PC-9 (cell line): ENCODE measurements around the gene VIPR1.

Experiments
- EZH2 ChIP-seq: fragments of 200-600 bp; sonication (generic); IDR thresholded peaks from 2 replicates; pipeline ENCODE4 v1.8.0; 2017; ENCODE audit warnings: antibody characterized with exemption, low read depth
- TF ChIP-seq, protein P1 (sequence below): fragments of 200-600 bp; sonication (generic); conservative IDR thresholded peaks from 2 replicates; pipeline ENCODE4 v1.6.1; 2017; ENCODE audit warnings: mixed run types, antibody characterized with exemption, mild to moderate bottlenecking, moderate library complexity

DNA sequence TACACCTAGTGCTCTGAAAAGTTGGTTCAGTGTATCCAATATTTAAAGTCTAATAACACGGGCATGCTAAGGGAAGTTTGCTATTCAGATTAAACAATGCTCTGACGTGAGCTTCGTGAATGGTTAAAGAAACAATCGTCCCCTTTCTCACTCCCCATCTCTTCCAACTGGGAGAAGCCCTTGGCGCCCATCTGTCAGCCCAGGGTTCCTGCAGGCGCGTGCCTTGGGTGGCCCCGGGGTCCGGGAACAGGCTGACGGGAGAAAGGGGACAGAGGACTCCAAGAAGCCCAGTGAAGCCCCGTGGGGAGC is 78.9 kb downstream of the VIPR1 start:
- TF ChIP-seq, protein P1, sequence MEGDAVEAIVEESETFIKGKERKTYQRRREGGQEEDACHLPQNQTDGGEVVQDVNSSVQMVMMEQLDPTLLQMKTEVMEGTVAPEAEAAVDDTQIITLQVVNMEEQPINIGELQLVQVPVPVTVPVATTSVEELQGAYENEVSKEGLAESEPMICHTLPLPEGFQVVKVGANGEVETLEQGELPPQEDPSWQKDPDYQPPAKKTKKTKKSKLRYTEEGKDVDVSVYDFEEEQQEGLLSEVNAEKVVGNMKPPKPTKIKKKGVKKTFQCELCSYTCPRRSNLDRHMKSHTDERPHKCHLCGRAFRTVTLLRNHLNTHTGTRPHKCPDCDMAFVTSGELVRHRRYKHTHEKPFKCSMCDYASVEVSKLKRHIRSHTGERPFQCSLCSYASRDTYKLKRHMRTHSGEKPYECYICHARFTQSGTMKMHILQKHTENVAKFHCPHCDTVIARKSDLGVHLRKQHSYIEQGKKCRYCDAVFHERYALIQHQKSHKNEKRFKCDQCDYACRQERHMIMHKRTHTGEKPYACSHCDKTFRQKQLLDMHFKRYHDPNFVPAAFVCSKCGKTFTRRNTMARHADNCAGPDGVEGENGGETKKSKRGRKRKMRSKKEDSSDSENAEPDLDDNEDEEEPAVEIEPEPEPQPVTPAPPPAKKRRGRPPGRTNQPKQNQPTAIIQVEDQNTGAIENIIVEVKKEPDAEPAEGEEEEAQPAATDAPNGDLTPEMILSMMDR = no peak
- no peak for TF ChIP-seq EZH2
